Right atrium auricular region (tissue), 2 donors: Measurements from ENCODE around the gene THEM4. TPM values are rescaled to one million over a fixed set of nuclear protein-coding genes. Genes with fewer than 3 reads are reported as not detected.
"Not testable (repeated sequence)": the region's sequence is repeated elsewhere in the genome, so short reads cannot be mapped to it uniquely, and the experiment has no call there.

Experiments used
- DNase-seq: peaks from one replicate; pipeline ENCODE4 v3.0.0-alpha.2; 2019; ENCODE audit warnings: low spot score
- H3K27ac ChIP-seq, 2 donors: fragments of 200-600 bp; sonication (generic); 1 replicate in 1 of 2; 2 replicates in 1 of 2; pipeline ENCODE4 v1.5.1; 2016 to 2019
- H3K27me3 ChIP-seq, 2 donors: fragments of 200-600 bp; sonication (generic); one replicate each; pipeline versions ENCODE4 v1.5.1 to v1.6.0; 2017 to 2019
- H3K36me3 ChIP-seq: fragments of 200-600 bp; sonication (generic); one replicate; pipeline ENCODE4 v1.5.1; 2016
- H3K4me1 ChIP-seq, 2 donors: fragments of 200-600 bp; sonication (generic); one replicate each; pipeline versions ENCODE4 v1.5.1 to v1.6.0; 2017 to 2019
- H3K4me3 ChIP-seq, 2 donors: fragments of 200-600 bp; sonication (generic); 1 replicate in 1 of 2; 2 replicates in 1 of 2; pipeline ENCODE4 v1.5.1; 2017 to 2019; ENCODE audit warnings: mild to moderate bottlenecking in 1 of 2, moderate library complexity in 1 of 2
- H3K9me3 ChIP-seq, 2 donors: fragments of 200-600 bp; sonication (generic); one replicate each; pipeline ENCODE4 v1.5.1; 2019
- CTCF ChIP-seq, 2 donors: fragments of 200-600 bp; sonication (generic); IDR thresholded peaks; one replicate each; pipeline ENCODE4 v1.5.1; 2019; ENCODE audit warnings: antibody characterized with exemption in 2 of 2
- total RNA-seq, 2 donors: library from RNA; depleted of rRNA; stranded (reverse); fragments of >200 nt; gene quantifications; one replicate each; pipeline ENCODE4 v1.1.0, GENCODE V29; 2016

Gene THEM4
- total RNA-seq, 2 donors from 2014 or later = 18.5 to 23.1 TPM

- Histone ChIP-seq H3K4me1 (peaks cover 0 to 12% of the 10 kb centered on the region in 2 donors), H3K4me3 (no peak overlapping the region), H3K27ac (no peak overlapping the region), H3K36me3 (no peaks in the 10 kb centered on the region), H3K27me3 (no peaks in the 10 kb centered on the region), H3K9me3 (no peaks in the 10 kb centered on the region)
- no peak for TF ChIP-seq CTCF (IDR thresholded peaks at IDR 0.05)
- no peak for DNase-seq
Observed at GRCh38 chr1:151859891-151860293, 49.4 kb downstream of the THEM4 start.

GRCh38 chr1:151858886-151859665 lies 50.2 kb downstream of the THEM4 start:
- no peaks in the 10 kb centered on the region for H3K9me3 ChIP-seq
- no peak overlapping the region for H3K4me3 ChIP-seq
- H3K27ac ChIP-seq = no peak overlapping the region
- H3K36me3 ChIP-seq = no peaks in the 10 kb centered on the region
- peaks cover 0 to 12% of the 10 kb centered on the region in 2 donors for H3K4me1 ChIP-seq
- TF ChIP-seq CTCF (IDR thresholded peaks at IDR 0.05) = no peak
- no peaks in the 10 kb centered on the region for H3K27me3 ChIP-seq
- DNase-seq = peak; percentile 36

- no peak for TF ChIP-seq CTCF (IDR thresholded peaks at IDR 0.05)
- peak; percentile 60 for DNase-seq
- no peaks in the 10 kb centered on the region for H3K36me3 ChIP-seq
- no peak overlapping the region for H3K27ac ChIP-seq
- H3K4me3 ChIP-seq = no peak overlapping the region
- peaks cover 0 to 12% of the 10 kb centered on the region in 2 donors for H3K4me1 ChIP-seq
- H3K9me3 ChIP-seq = no peaks in the 10 kb centered on the region
- H3K27me3 ChIP-seq = no peaks in the 10 kb centered on the region
Observed at GRCh38 chr1:151858030-151858746, 51.1 kb downstream of the THEM4 start.

- H3K27ac ChIP-seq = peak overlapping the region; percentile 35 to 43
- no peak overlapping the region for H3K4me3 ChIP-seq
- H3K27me3 ChIP-seq = no peaks in the 10 kb centered on the region
- no peaks in the 10 kb centered on the region for H3K36me3 ChIP-seq
- no peak for DNase-seq
- no peak for TF ChIP-seq CTCF (IDR thresholded peaks at IDR 0.05)
- H3K4me1 ChIP-seq = peaks cover 0 to 12% of the 10 kb centered on the region in 2 donors
- H3K9me3 ChIP-seq = no peaks in the 10 kb centered on the region
Observed at GRCh38 chr1:151855933-151856332, 53.4 kb downstream of the THEM4 start.

- DNase-seq = peak; percentile 67
- H3K4me1 ChIP-seq = peaks cover 0 to 12% of the 10 kb centered on the region in 2 donors
- H3K36me3 ChIP-seq, H3K4me3 ChIP-seq, H3K9me3 ChIP-seq, H3K27me3 ChIP-seq: not testable (repeated sequence)
- H3K27ac ChIP-seq = peak overlapping the region; percentile 35 to 43
Observed at GRCh38 chr1:151855516-151855915, 53.8 kb downstream of the THEM4 start.

- TF ChIP-seq CTCF (IDR thresholded peaks at IDR 0.05) = no peak
- Histone ChIP-seq H3K4me3 (no peak overlapping the region), H3K27me3 (no peaks in the 10 kb centered on the region), H3K4me1 (peaks cover 0 to 12% of the 10 kb centered on the region in 2 donors), H3K36me3 (no peaks in the 10 kb centered on the region), H3K9me3 (no peaks in the 10 kb centered on the region), H3K27ac (no peak overlapping the region)
- peak; percentile 34 for DNase-seq
Observed at GRCh38 chr1:151854658-151855057, 54.7 kb downstream of the THEM4 start.
